ENCODE results near the gene MMRN2. TPM values are rescaled to one million over a fixed set of nuclear protein-coding genes. Genes with fewer than 3 reads are reported as not detected.

Gene MMRN2
- total RNA-seq, 1 donor from 2014 or later: 282 TPM

DNA sequence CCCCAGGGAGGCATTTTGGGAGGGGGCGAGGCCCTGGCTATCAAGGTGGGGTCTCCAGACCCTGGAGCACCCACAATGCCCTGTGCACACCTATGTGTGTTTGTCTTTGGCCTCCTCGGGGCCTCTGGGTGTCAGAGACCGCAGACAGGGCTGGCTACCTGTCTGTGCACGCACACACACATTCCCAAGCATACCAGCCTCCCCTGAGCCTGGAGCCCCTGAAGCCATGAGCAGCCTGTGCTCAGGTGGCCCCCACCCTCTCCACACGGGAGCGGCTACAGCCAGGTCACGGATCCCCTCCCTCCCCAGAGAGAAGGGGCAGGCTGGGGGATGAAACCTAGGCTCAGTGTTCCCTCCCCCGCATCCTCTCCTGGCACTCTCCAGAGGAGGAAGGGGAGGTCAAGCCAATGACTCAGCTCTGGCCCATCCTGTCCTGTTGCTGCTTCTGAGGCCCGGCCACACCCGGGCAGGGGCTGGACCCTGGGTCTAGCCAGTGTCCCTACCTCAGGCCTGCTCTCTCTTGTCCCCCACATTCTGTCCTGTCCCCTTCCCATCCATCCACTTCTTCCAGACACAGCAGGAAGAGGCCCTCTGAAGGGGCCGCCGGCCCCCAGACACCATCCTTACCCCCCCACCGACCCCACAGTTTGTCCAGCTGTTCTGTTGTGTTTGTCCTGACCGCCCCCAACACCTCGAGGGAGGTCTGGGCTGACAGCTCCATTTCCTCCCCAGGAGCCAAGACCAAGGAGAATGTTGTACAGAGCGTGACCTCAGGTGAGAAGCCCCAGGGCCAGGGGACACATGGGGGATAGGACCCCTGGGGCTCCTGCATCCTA is 1.7 kb upstream of the MMRN2 start:
- Histone ChIP-seq H3K27me3 (no peaks in the 10 kb centered on the region), H3K27ac (peak overlapping the region; percentile 95 to 98), H3K9me3 (no peaks in the 10 kb centered on the region), H3K4me3 (peak overlapping the region; percentile 20 to 42), H3K4me1 (peaks cover 46 to 64% of the 10 kb centered on the region in 2 donors), H3K36me3 (no peaks in the 10 kb centered on the region)
- DNase-seq (ENCODE audit: low spot score in 2 of 2): peak in 1 of 2 donors; percentile 84
- intact Hi-C loops (cut with DNase I): loop anchor here (5.0 to 10.0 kb wide), 2 partner anchors 247 to 434 kb away; partner anchors contain the start of gene WAPL
- TF ChIP-seq, protein P1, sequence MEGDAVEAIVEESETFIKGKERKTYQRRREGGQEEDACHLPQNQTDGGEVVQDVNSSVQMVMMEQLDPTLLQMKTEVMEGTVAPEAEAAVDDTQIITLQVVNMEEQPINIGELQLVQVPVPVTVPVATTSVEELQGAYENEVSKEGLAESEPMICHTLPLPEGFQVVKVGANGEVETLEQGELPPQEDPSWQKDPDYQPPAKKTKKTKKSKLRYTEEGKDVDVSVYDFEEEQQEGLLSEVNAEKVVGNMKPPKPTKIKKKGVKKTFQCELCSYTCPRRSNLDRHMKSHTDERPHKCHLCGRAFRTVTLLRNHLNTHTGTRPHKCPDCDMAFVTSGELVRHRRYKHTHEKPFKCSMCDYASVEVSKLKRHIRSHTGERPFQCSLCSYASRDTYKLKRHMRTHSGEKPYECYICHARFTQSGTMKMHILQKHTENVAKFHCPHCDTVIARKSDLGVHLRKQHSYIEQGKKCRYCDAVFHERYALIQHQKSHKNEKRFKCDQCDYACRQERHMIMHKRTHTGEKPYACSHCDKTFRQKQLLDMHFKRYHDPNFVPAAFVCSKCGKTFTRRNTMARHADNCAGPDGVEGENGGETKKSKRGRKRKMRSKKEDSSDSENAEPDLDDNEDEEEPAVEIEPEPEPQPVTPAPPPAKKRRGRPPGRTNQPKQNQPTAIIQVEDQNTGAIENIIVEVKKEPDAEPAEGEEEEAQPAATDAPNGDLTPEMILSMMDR (IDR thresholded peaks at IDR 0.05): no peak

DNA sequence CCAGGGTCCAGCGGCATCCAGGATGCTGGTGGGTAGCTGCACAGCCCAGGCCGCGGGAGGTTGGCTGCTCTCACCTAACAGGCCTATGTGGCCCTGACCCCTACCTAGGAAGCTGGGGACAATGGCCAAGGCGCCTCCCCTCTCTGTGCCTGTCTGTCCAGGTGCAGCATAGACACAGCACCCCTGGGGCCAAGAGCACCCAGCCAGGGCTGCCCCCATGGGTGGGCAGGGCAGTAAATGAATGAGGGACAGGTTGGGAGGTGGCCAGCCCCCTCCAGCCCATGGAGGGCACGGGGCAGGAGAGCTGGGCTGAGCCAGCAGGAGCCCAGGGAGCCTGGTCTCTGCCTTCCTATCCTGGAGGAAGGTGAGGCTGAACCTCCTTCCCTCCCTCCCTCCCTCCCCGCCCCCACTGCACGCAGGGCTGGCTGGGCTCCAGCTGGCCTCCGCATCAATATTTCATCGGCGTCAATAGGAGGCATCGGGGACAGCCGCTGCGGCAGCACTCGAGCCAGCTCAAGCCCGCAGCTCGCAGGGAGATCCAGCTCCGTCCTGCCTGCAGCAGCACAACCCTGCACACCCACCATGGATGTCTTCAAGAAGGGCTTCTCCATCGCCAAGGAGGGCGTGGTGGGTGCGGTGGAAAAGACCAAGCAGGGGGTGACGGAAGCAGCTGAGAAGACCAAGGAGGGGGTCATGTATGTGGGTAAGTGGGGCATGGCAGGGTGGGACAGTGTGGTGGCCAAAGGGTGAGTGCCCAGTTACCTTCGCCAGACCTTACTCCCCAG is 893 bp upstream of the MMRN2 start, which contains the start of gene SNCG:
TSS of gene SNCG (plus strand) at position 484 of the 785 bp plus-strand sequence. CDS start at position 583, 99 bp downstream.
- Histone ChIP-seq H3K27me3 (no peaks in the 10 kb centered on the region), H3K36me3 (no peaks in the 10 kb centered on the region), H3K4me3 (peak within 1 kb of the TSS; percentile 20 to 42), H3K9me3 (no peaks in the 10 kb centered on the region), H3K27ac (peak within 1 kb of the TSS; percentile 95 to 98), H3K4me1 (peaks cover 52 to 66% of the 10 kb centered on the region in 2 donors)
- peak in 1 of 2 donors; percentile 65 for DNase-seq (ENCODE audit: low spot score in 2 of 2)
- TF ChIP-seq, protein P1 (IDR thresholded peaks at IDR 0.05): no peak
- intact Hi-C loops (cut with DNase I): loop anchor here (5.0 to 10.0 kb wide), 2 partner anchors 246 to 434 kb away; partner anchors contain the start of gene WAPL

DNA sequence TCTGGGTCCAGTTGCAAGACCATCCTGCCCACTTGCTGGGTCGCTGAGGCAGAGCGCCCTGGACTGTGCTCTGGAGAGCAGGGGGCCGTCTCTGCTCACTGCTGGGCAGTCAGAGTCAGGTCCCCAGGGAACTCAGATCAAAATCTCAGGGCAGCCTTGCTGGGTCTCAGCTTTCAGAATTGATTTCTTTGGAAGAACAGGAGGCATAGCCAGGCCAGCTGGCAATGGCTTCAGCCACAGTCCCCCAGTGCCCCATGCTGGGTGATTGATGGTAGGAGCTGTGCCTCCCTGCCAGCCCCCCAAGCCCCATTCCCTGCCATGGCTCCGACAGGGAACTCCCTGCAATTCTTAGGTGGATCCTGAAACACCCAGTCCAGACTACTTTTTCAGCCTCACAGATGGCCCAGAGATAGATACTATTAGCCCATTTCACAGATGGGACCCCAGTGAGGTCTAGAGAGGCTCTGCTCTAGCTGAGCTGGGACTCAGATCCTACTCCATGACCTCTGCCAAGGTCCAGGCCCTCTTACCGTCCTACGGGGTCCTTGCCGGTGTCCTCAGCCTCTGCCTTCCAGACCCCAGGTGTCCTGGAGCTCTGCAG is 467 bp downstream of the MMRN2 start:
- TF ChIP-seq, protein P1 (IDR thresholded peaks at IDR 0.05): no peak
- intact Hi-C loops (cut with DNase I): loop anchor here (5.0 to 10.0 kb wide), 2 partner anchors 245 to 432 kb away; partner anchors contain the start of gene WAPL
- Histone ChIP-seq H3K4me1 (peaks cover 58 to 70% of the 10 kb centered on the region in 2 donors), H3K27me3 (no peaks in the 10 kb centered on the region), H3K36me3 (no peaks in the 10 kb centered on the region), H3K27ac (peak overlapping the region; percentile 95 to 98), H3K4me3 (peak overlapping the region in 1 of 2 donors; percentile 40), H3K9me3 (no peaks in the 10 kb centered on the region)
- no peak for DNase-seq (ENCODE audit: low spot score in 2 of 2)

DNA sequence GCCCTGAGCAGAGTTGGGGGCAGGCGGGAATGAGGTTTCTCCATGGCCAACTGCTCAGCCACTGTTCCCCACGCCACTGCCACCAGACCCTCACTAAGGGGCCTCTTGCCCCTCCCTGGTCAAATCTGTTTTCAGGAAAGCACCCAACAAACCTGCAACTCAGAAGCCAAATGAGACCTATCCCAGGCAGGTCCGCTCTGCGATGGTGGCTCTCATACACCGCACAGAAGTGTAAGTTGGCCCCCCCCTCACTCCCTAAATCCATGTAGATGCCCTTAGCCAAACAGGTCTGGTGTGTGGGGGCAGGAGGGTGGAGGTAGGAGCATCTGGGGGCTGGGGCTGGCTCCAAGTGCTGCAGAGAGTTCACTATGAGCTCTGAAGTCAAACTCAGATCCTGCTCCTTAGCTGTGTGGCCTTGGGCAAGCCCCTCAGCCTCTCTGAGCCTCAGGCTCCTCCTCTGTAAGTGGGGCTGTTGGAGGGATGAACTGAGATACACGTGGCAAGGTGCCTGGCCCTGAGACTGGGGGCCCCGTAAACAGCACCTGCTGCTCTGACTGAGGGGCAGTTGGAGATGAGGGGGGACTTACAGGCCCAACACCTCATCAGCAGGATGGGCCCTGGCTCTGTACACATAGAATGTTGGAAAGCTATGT is 1.1 kb downstream of the MMRN2 start:
- TF ChIP-seq, protein P1 (IDR thresholded peaks at IDR 0.05): no peak
- intact Hi-C loops (cut with DNase I): loop anchor here (5.0 to 10.0 kb wide), 2 partner anchors 244 to 432 kb away; partner anchors contain the start of gene WAPL
- H3K27ac ChIP-seq: peak overlapping the region; percentile 95 to 98
- H3K9me3 ChIP-seq: no peaks in the 10 kb centered on the region
- no peaks in the 10 kb centered on the region for H3K36me3 ChIP-seq
- peak in 1 of 2 donors; percentile 1 for DNase-seq (ENCODE audit: low spot score in 2 of 2)
- H3K4me3 ChIP-seq: peak overlapping the region in 1 of 2 donors; percentile 40
- no peaks in the 10 kb centered on the region for H3K27me3 ChIP-seq
- peaks cover 58 to 74% of the 10 kb centered on the region in 2 donors for H3K4me1 ChIP-seq

Measured in ascending aorta (tissue), 2 donors.